PFSK-1 (cell line): ENCODE results near the gene TP53AIP1.

Experiments used
- FOXP2 ChIP-seq: optimal IDR thresholded peaks from 2 replicates; pipeline ENCODE3; 2011; ENCODE audit warnings: borderline replicate concordance, control low read depth, inconsistent platforms; ENCODE audit not compliant: insufficient read depth; ENCODE audit errors: extremely low read length, extremely low read depth
- POLR2AphosphoS5 ChIP-seq: IDR thresholded peaks from 2 replicates; pipeline ENCODE4 v1.6.1; 2012; ENCODE audit warnings: low read depth, mild to moderate bottlenecking, control low read depth, low read length, moderate library complexity
- SIN3A ChIP-seq: IDR thresholded peaks from 2 replicates; pipeline ENCODE4 v1.6.1; 2012; ENCODE audit warnings: mild to moderate bottlenecking, low read length, moderate library complexity, borderline replicate concordance; ENCODE audit not compliant: insufficient read depth
- TAF1 ChIP-seq: IDR thresholded peaks from 2 replicates; pipeline ENCODE4 v1.6.1; 2012; ENCODE audit warnings: low read length, control low read depth, borderline replicate concordance; ENCODE audit not compliant: insufficient read depth
- TF ChIP-seq, protein P1 (sequence below), 2 experiments: IDR thresholded peaks; 2 replicates each; pipeline versions ENCODE4 v1.6.1 to v1.8.0; 2011 to 2012; ENCODE audit warnings: low read depth in 2 of 2, low read length in 2 of 2, control low read depth in 1 of 2, inconsistent platforms in 1 of 2, mild to moderate bottlenecking in 1 of 2, moderate library complexity in 1 of 2; ENCODE audit not compliant: insufficient read depth in 1 of 2

TP53AIP1 gene

DNA sequence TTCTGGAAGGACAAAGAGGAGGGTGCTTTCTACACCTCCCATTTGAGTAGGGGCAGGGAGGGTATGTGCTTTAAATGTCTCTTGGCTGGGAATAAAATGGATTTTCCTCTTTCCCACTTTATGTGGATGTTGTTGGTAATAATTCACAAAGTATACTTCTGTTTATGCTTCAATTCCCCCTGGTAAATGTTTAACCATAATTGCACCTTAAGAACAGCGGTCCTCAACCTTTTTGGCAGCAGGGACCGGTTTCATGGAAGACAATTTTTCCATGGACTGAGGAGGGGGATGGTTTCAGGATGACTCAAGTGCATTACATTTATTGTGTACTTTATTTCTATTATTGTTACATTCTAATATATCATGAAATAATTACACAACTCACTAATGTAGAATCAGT lies 4.0 kb upstream of the TP53AIP1 start:
- TF ChIP-seq FOXP2: no peak
- TF ChIP-seq POLR2AphosphoS5: no peak
- no peak for TF ChIP-seq TAF1
- TF ChIP-seq, protein P1, sequence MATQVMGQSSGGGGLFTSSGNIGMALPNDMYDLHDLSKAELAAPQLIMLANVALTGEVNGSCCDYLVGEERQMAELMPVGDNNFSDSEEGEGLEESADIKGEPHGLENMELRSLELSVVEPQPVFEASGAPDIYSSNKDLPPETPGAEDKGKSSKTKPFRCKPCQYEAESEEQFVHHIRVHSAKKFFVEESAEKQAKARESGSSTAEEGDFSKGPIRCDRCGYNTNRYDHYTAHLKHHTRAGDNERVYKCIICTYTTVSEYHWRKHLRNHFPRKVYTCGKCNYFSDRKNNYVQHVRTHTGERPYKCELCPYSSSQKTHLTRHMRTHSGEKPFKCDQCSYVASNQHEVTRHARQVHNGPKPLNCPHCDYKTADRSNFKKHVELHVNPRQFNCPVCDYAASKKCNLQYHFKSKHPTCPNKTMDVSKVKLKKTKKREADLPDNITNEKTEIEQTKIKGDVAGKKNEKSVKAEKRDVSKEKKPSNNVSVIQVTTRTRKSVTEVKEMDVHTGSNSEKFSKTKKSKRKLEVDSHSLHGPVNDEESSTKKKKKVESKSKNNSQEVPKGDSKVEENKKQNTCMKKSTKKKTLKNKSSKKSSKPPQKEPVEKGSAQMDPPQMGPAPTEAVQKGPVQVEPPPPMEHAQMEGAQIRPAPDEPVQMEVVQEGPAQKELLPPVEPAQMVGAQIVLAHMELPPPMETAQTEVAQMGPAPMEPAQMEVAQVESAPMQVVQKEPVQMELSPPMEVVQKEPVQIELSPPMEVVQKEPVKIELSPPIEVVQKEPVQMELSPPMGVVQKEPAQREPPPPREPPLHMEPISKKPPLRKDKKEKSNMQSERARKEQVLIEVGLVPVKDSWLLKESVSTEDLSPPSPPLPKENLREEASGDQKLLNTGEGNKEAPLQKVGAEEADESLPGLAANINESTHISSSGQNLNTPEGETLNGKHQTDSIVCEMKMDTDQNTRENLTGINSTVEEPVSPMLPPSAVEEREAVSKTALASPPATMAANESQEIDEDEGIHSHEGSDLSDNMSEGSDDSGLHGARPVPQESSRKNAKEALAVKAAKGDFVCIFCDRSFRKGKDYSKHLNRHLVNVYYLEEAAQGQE (IDR thresholded peaks at IDR 0.05; ENCODE audit: insufficient read depth in 1 of 2, low read depth in 2 of 2, low read length in 2 of 2): no peak
- TF ChIP-seq SIN3A: no peak

DNA sequence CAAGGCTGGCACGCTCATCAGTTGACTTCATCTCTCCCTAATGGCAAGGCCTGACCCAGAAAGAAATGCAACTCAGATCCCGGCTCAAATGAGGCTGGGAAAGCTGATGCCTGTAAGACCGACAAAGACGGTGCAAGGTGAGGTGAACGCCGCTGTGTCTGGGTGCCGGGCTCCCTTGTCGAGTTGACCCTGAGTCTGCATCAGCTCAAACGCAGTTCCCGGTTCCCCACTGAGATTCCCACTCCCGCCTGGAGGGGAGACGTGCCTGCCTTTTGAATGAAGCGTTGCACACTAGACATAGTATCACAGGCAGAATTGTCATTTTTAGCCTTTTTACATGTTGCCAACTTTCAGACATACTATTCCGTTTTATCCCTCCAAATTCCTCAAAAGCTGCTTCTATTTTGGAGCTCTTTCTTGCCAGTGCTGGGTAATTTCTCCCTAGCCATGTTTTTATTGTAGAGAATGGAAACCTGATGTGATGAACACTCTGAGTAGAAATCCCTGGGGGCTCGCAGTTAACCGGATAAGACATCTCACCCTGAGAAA lies 831 bp upstream of the TP53AIP1 start:
- TF ChIP-seq SIN3A: no peak
- TF ChIP-seq POLR2AphosphoS5: no peak
- TF ChIP-seq TAF1: no peak
- no peak for TF ChIP-seq FOXP2

DNA sequence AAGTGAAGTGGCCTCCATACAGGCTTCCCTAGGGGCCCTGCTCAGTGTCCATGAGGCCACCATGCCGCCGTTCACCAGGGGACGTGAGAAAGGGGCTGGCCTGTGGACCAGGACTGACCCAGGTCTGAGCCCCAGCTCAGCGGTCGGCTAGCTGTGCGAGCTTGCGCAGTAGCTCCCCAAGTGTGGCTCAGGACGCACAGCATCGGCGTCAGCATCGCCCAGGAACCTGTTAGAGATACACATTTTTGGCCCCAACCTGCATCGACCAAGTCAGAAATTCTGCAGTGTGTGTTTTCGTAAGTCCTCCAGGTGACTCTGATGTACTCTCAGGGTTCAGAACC lies 429 bp downstream of the TP53AIP1 start:
- TF ChIP-seq SIN3A (no peak), FOXP2 (no peak), TAF1 (no peak), POLR2AphosphoS5 (no peak)
- TF ChIP-seq, protein P1 (IDR thresholded peaks at IDR 0.05; ENCODE audit: insufficient read depth in 1 of 2, low read depth in 2 of 2, low read length in 2 of 2): no peak

DNA sequence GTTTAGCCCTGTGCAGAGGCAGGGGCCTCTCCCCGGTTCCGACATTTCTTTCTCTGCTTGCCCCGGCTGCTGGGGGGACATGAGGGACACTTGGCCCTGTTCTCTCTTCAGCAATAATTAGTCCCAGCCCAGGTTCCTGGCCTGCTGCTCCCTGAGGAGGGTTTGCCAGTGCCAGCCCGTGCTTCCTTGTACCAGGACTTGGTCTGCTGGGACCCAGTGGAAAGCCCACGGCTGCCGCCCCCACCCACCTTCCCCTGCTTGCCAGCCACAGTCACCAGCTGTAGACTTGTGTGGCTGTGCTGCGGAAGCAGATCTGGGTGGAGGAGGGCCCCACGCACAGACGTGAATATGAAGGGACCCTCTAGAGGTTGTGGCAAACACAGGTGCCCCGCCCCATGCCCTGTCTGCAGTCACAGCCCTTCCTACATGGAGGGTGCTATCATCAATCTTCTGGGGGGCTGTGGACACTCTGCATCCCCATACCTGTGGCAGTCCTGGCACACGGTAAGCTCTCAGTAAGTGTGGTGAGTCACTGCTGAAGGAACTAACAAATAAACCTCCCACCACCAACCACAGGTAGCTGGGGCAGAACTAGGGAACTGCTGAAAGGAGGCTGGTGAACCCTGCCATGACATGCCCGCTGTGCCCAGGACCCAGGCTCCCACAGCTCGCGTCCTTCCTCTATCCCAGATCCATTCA lies 949 bp downstream of the TP53AIP1 start:
- TF ChIP-seq SIN3A: no peak
- TF ChIP-seq FOXP2: no peak
- TF ChIP-seq, protein P1 (IDR thresholded peaks at IDR 0.05; ENCODE audit: insufficient read depth in 1 of 2, low read depth in 2 of 2, low read length in 2 of 2): no peak
- no peak for TF ChIP-seq TAF1
- no peak for TF ChIP-seq POLR2AphosphoS5

DNA sequence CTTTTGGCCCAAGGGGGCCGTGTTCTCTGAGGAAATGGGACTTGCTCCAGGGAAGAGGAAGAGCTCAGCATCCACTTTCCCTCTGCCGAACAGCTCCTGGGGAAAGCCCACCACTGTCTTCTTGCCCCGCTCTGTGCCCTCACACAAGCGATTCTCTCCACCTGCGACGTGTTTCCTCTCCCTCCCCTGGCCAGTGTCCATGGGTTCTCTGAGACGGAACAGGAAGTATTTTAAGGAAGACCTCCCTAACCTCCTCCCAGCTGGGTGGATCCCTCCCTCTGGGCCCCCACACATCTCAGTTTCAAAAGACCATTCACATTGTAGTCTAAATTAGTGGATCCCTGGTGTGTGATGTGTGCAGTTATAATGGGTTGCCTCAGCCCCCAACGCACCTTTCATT lies 1.6 kb downstream of the TP53AIP1 start:
- TF ChIP-seq SIN3A (no peak), FOXP2 (no peak), POLR2AphosphoS5 (no peak), TAF1 (no peak)
- TF ChIP-seq, protein P1 (IDR thresholded peaks at IDR 0.05; ENCODE audit: insufficient read depth in 1 of 2, low read depth in 2 of 2, low read length in 2 of 2): no peak
